Upper lobe of left lung (tissue), 4 donors: ENCODE measurements around the gene LRTM1.

ENCODE experiments used
- POLR2A ChIP-seq, 4 donors: fragments of 450-650 bp; IDR thresholded peaks; one replicate each; pipeline ENCODE4 v1.5.1; 2016 to 2017; ENCODE audit warnings: antibody characterized with exemption in 4 of 4, mild to moderate bottlenecking in 2 of 4
- TF ChIP-seq, protein P1 (sequence below), 6 experiments: fragments of 450-650 bp in 4 of 6; fragments of 200-600 bp in 2 of 6; sonication (generic) in 2 of 6; IDR thresholded peaks; one replicate each; pipeline ENCODE4 v1.5.1; 2016 to 2019; ENCODE audit warnings: antibody characterized with exemption in 6 of 6

DNA sequence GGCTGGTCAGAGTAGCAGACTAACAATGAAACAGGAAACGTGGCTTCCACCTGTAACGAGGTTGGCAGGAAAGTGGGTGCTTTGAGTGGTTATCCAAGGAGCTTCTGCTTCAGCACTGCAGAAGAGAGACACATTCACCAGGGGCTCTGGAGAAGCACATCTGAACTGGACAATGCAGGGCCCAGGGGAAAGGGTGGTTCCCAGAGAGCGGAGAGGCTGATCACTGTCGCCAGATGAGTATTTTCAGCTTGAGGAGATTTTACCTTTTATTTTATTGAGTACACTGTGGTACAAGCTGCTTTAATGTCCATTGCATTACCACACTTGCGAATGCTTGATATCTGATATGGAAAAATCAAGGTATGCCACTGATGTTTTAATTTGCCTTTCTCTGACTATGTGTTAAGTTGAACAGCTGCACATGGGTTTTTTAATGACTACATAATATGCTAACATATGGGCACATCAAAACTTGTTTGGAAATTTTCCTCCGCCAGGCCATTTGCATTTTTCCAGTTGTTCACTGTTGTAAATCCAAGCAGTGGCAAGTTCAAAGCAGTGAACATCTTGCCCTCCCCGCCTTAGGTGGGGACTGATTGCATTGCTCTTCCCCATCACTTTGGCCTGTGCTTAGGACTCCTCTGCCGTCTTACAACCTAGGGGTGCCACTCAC is 52.1 kb downstream of the LRTM1 start:
- TF ChIP-seq POLR2A (IDR thresholded peaks at IDR 0.05), result no peak
- TF ChIP-seq, protein P1, sequence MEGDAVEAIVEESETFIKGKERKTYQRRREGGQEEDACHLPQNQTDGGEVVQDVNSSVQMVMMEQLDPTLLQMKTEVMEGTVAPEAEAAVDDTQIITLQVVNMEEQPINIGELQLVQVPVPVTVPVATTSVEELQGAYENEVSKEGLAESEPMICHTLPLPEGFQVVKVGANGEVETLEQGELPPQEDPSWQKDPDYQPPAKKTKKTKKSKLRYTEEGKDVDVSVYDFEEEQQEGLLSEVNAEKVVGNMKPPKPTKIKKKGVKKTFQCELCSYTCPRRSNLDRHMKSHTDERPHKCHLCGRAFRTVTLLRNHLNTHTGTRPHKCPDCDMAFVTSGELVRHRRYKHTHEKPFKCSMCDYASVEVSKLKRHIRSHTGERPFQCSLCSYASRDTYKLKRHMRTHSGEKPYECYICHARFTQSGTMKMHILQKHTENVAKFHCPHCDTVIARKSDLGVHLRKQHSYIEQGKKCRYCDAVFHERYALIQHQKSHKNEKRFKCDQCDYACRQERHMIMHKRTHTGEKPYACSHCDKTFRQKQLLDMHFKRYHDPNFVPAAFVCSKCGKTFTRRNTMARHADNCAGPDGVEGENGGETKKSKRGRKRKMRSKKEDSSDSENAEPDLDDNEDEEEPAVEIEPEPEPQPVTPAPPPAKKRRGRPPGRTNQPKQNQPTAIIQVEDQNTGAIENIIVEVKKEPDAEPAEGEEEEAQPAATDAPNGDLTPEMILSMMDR (IDR thresholded peaks at IDR 0.05), result no peak
